HG03565 (cell line): ENCODE measurements around the gene CNNM2.
A peak's percentile ranks its signal among the peaks of the same experiment; 100 is the strongest.

Experiments
- ATAC-seq: cut with Tn5 transposase; IDR thresholded peaks from one replicate; pipeline ENCODE4 v1.9.1; 2021; ENCODE audit warnings: mild to moderate bottlenecking, moderate library complexity; ENCODE audit not compliant: unreplicated experiment

The CNNM2 gene

GRCh38 chr10:103100620-103101019 is 182.5 kb downstream of the CNNM2 start:
- ATAC-seq = no peak

GRCh38 chr10:103102195-103102594 is 184.1 kb downstream of the CNNM2 start:
- ATAC-seq = no peak

GRCh38 chr10:103103989-103104388 is 185.9 kb downstream of the CNNM2 start:
- ATAC-seq = no peak

- no peak for ATAC-seq
Observed at GRCh38 chr10:103104721-103105120, 186.6 kb downstream of the CNNM2 start.

- no peak for ATAC-seq
Observed at GRCh38 chr10:103105462-103105861, 187.4 kb downstream of the CNNM2 start.

- no peak for ATAC-seq
Observed at GRCh38 chr10:103106539-103106938, 188.4 kb downstream of the CNNM2 start.

- ATAC-seq = no peak
Observed at GRCh38 chr10:103109821-103110220, 191.7 kb downstream of the CNNM2 start.

GRCh38 chr10:103110407-103110806 is 192.3 kb downstream of the CNNM2 start:
- ATAC-seq = no peak

- ATAC-seq = peak; percentile 46
Observed at GRCh38 chr10:103111031-103111917, 193.2 kb downstream of the CNNM2 start.

GRCh38 chr10:103111918-103112877 is 194.1 kb downstream of the CNNM2 start:
- peak; percentile 42 for ATAC-seq

GRCh38 chr10:103114876-103115275 is 196.8 kb downstream of the CNNM2 start:
- no peak for ATAC-seq

GRCh38 chr10:103117247-103117646 is 199.2 kb downstream of the CNNM2 start:
- ATAC-seq = no peak

- ATAC-seq = no peak
Observed at GRCh38 chr10:103120546-103120945, 202.5 kb downstream of the CNNM2 start.

GRCh38 chr10:103120977-103121735 is 203.1 kb downstream of the CNNM2 start:
- ATAC-seq = no peak

GRCh38 chr10:103123282-103124024 is 205.4 kb downstream of the CNNM2 start:
- no peak for ATAC-seq

GRCh38 chr10:103124420-103125096 is 206.5 kb downstream of the CNNM2 start:
- ATAC-seq = no peak

- ATAC-seq = peak; percentile 72
Observed at GRCh38 chr10:103125323-103126267, 207.5 kb downstream of the CNNM2 start.

- ATAC-seq = no peak
Observed at GRCh38 chr10:103127241-103127640, 209.1 kb downstream of the CNNM2 start.
